ENCODE data around the gene SCUBE3. TPM values are rescaled to one million over a fixed set of nuclear protein-coding genes. Genes with fewer than 3 reads are reported as not detected.
A peak's percentile ranks its signal among the peaks of the same experiment; 100 is the strongest.

The SCUBE3 gene
- total RNA-seq, 1 experiment from 2014 or later, result 0.05 TPM

DNA sequence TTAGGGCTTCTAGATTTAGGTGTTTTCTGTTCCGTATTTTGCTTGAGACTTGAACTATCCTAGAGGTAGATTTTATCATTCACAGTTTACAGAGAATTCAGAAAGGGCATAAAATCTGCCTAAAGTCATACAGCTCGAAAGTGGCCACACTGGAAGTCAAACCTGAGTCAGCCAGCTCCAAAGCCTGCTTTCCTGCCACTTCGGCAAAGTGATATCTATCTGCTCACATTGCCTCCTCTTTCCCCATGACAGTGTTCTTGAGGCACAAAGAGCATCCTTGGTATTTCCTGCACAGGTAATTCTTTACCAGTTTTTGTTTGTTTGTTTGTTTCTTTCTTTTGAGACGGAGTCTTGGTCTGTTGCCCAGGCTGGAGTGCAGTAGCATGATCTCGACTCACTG, 19.4 kb upstream of the SCUBE3 start:
- no peaks in the 10 kb centered on the region for H3K9me3 ChIP-seq (ENCODE audit: control insufficient read depth in 1 of 2, insufficient read depth in 1 of 2, low read depth in 1 of 2, low read length in 2 of 2)
- ChIA-PET RAD21 (ENCODE audit: low non-redundant PET in 1 of 2, low total read pairs in 2 of 2, uncharacterized antibody in 2 of 2, unreplicated experiment in 2 of 2) (no interaction called here), POLR2A (no interaction called here), CTCF (interaction anchor here (0.9 to 1.3 kb wide), 2 partner anchors 9 to 46 kb away, joined by 3 read pairs; no protein-coding TSS in a partner anchor)
- DNase-seq (ENCODE audit: low read depth, low spot score), result no peak
- no peak overlapping the region for H3K9ac ChIP-seq (ENCODE audit: low read length)
- no peaks in the 10 kb centered on the region for H4K20me1 ChIP-seq (ENCODE audit: insufficient read depth)
- no TSS peak for BruUV-seq (replicated peaks)
- no peaks in the 10 kb centered on the region for H3K79me2 ChIP-seq (ENCODE audit: insufficient read depth, low read length)
- H3K4me1 ChIP-seq (ENCODE audit: control insufficient read depth in 1 of 2, insufficient read depth in 2 of 2, low read length in 2 of 2), result no peaks in the 10 kb centered on the region; a peak in 1 of 4 replicates
- no peaks in the 10 kb centered on the region for H3K9me2 ChIP-seq (ENCODE audit: insufficient read depth)
- no peaks in the 10 kb centered on the region for H3K36me3 ChIP-seq (ENCODE audit: control insufficient read depth in 1 of 2, insufficient read depth in 2 of 2, low read length in 2 of 2)
- no peak for ATAC-seq
- TF ChIP-seq EZH2phosphoT487 (IDR thresholded peaks at IDR 0.05; ENCODE audit: borderline replicate concordance) (no peak), SRF (IDR thresholded peaks at IDR 0.05; ENCODE audit: low read depth) (no peak)
- H3K27me3 ChIP-seq (ENCODE audit: insufficient read depth, low read length), result no peaks in the 10 kb centered on the region
- H3K27ac ChIP-seq (ENCODE audit: low read depth, low read length), result no peak overlapping the region
- no peak overlapping the region for H3K4me3 ChIP-seq (replicated peaks in 1 of 2; ENCODE audit: low read depth in 1 of 2, low read length in 2 of 2)
- no peak overlapping the region for H2AFZ ChIP-seq (ENCODE audit: low read depth, low read length, poor library complexity, severe bottlenecking)
- intact Hi-C loops (cut with micrococcal nuclease), result no loop called here
- no peak overlapping the region for H3K4me2 ChIP-seq (ENCODE audit: low read length)

DNA sequence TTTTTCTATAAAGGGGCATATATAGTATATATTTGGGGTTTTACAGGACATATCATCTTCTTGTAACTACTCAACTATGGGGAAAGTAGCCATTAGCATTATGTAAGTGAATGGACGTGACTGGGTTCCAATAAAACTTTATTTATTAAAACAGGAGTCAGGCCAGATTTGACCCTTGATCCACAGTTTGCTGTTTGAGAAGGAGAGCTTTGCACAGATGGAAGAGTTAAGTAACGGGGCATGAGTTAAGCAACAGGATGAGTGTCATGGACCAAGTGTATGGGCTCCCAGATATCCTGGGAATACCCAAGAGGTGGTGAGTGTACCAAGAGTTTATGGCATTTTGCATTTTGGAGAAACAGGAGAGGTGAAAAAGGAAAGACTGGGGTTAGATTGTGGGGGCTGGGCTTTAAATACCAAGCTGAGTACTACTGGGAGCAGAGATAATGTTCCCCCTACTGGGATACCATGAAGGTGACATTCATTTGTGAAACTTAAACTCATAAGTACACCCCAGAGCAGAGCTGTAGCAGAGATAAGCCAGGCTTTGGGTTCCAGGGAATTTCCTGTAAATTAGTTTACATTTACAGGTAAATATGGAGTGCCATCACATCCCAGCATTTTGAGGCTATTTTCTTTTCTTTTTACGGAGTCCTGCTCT, 18.5 kb upstream of the SCUBE3 start:
- POLR2A ChIA-PET, result no interaction called here
- peak; percentile 55; the same call in 1 of the 2 replicates for ATAC-seq
- H3K36me3 ChIP-seq (ENCODE audit: control insufficient read depth in 1 of 2, insufficient read depth in 2 of 2, low read length in 2 of 2), result no peaks in the 10 kb centered on the region
- intact Hi-C loops (cut with micrococcal nuclease), result no loop called here
- no peak overlapping the region for H2AFZ ChIP-seq (ENCODE audit: low read depth, low read length, poor library complexity, severe bottlenecking)
- no peak overlapping the region for H3K9ac ChIP-seq (ENCODE audit: low read length)
- H3K4me1 ChIP-seq (ENCODE audit: control insufficient read depth in 1 of 2, insufficient read depth in 2 of 2, low read length in 2 of 2), result no peaks in the 10 kb centered on the region; a peak in 1 of 4 replicates
- no peaks in the 10 kb centered on the region for H4K20me1 ChIP-seq (ENCODE audit: insufficient read depth)
- DNase-seq (ENCODE audit: low read depth, low spot score), result no peak
- BruUV-seq (replicated peaks), result no TSS peak
- RAD21 ChIA-PET (ENCODE audit: low non-redundant PET in 1 of 2, low total read pairs in 2 of 2, uncharacterized antibody in 2 of 2, unreplicated experiment in 2 of 2), result no interaction called here
- H3K27ac ChIP-seq (ENCODE audit: low read depth, low read length), result no peak overlapping the region
- H3K4me2 ChIP-seq (ENCODE audit: low read length), result no peak overlapping the region
- H3K27me3 ChIP-seq (ENCODE audit: insufficient read depth, low read length), result no peaks in the 10 kb centered on the region
- no peaks in the 10 kb centered on the region for H3K9me3 ChIP-seq (ENCODE audit: control insufficient read depth in 1 of 2, insufficient read depth in 1 of 2, low read depth in 1 of 2, low read length in 2 of 2)
- H3K9me2 ChIP-seq (ENCODE audit: insufficient read depth), result no peaks in the 10 kb centered on the region
- H3K4me3 ChIP-seq (replicated peaks in 1 of 2; ENCODE audit: low read depth in 1 of 2, low read length in 2 of 2), result no peak overlapping the region
- CTCF ChIA-PET, result interaction anchor here (1.1 to 1.3 kb wide), 2 partner anchors 10 to 45 kb away, joined by 3 to 4 read pairs; no protein-coding TSS in a partner anchor
- no peaks in the 10 kb centered on the region for H3K79me2 ChIP-seq (ENCODE audit: insufficient read depth, low read length)
- TF ChIP-seq RAD21 (IDR thresholded peaks at IDR 0.05; ENCODE audit: low read depth), result no peak
- no peak for TF ChIP-seq FOSL1 (IDR thresholded peaks at IDR 0.05; ENCODE audit: low read depth)
- TF ChIP-seq, protein P1, sequence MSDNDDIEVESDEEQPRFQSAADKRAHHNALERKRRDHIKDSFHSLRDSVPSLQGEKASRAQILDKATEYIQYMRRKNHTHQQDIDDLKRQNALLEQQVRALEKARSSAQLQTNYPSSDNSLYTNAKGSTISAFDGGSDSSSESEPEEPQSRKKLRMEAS (IDR thresholded peaks at IDR 0.05), result no peak
- no peak for TF ChIP-seq EZH2phosphoT487 (IDR thresholded peaks at IDR 0.05; ENCODE audit: borderline replicate concordance)
- no peak for TF ChIP-seq SIN3A (IDR thresholded peaks at IDR 0.05; ENCODE audit: low read depth)
- TF ChIP-seq TCF7L2 (IDR thresholded peaks at IDR 0.05; ENCODE audit: borderline replicate concordance, extremely low read depth, insufficient read depth, insufficient read length), result no peak
- no peak for TF ChIP-seq CEBPB (IDR thresholded peaks at IDR 0.05; ENCODE audit: low read depth)
- TF ChIP-seq, protein P2, sequence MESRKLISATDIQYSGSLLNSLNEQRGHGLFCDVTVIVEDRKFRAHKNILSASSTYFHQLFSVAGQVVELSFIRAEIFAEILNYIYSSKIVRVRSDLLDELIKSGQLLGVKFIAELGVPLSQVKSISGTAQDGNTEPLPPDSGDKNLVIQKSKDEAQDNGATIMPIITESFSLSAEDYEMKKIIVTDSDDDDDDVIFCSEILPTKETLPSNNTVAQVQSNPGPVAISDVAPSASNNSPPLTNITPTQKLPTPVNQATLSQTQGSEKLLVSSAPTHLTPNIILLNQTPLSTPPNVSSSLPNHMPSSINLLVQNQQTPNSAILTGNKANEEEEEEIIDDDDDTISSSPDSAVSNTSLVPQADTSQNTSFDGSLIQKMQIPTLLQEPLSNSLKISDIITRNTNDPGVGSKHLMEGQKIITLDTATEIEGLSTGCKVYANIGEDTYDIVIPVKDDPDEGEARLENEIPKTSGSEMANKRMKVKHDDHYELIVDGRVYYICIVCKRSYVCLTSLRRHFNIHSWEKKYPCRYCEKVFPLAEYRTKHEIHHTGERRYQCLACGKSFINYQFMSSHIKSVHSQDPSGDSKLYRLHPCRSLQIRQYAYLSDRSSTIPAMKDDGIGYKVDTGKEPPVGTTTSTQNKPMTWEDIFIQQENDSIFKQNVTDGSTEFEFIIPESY (IDR thresholded peaks at IDR 0.05; ENCODE audit: extremely low read depth, insufficient replicate concordance, low read length), result no peak
- no peak for TF ChIP-seq ZFX (IDR thresholded peaks at IDR 0.05)
- TF ChIP-seq, protein P3, sequence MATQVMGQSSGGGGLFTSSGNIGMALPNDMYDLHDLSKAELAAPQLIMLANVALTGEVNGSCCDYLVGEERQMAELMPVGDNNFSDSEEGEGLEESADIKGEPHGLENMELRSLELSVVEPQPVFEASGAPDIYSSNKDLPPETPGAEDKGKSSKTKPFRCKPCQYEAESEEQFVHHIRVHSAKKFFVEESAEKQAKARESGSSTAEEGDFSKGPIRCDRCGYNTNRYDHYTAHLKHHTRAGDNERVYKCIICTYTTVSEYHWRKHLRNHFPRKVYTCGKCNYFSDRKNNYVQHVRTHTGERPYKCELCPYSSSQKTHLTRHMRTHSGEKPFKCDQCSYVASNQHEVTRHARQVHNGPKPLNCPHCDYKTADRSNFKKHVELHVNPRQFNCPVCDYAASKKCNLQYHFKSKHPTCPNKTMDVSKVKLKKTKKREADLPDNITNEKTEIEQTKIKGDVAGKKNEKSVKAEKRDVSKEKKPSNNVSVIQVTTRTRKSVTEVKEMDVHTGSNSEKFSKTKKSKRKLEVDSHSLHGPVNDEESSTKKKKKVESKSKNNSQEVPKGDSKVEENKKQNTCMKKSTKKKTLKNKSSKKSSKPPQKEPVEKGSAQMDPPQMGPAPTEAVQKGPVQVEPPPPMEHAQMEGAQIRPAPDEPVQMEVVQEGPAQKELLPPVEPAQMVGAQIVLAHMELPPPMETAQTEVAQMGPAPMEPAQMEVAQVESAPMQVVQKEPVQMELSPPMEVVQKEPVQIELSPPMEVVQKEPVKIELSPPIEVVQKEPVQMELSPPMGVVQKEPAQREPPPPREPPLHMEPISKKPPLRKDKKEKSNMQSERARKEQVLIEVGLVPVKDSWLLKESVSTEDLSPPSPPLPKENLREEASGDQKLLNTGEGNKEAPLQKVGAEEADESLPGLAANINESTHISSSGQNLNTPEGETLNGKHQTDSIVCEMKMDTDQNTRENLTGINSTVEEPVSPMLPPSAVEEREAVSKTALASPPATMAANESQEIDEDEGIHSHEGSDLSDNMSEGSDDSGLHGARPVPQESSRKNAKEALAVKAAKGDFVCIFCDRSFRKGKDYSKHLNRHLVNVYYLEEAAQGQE (IDR thresholded peaks at IDR 0.05; ENCODE audit: low read depth), result no peak
- TF ChIP-seq SP1 (IDR thresholded peaks at IDR 0.05; ENCODE audit: low read depth), result no peak
- no peak for TF ChIP-seq EGR1 (IDR thresholded peaks at IDR 0.05; ENCODE audit: low read depth)

Measured in HCT116 (cell line).